Left renal pelvis (tissue), 4 donors: ENCODE results near the gene DIP2B. TPM values are rescaled to one million over a fixed set of nuclear protein-coding genes. Genes with fewer than 3 reads are reported as not detected.
"Not testable (repeated sequence)": the region's sequence is repeated elsewhere in the genome, so short reads cannot be mapped to it uniquely, and the experiment has no call there.

Experiments
- DNase-seq, 4 donors: peaks; one replicate each; pipeline ENCODE4 v3.0.0-alpha.2; 2013; ENCODE audit warnings: low read depth in 4 of 4, low spot score in 3 of 4
- polyA plus RNA-seq, 4 donors: library from polyadenylated mRNA; unstranded; fragments of 120-200 nt; gene quantifications; one replicate each; pipeline ENCODE4 v1.2.1, GENCODE V29; 2013; ENCODE audit not compliant: insufficient read length in 4 of 4

Gene DIP2B
- 10 to 100 TPM; 21.8 to 25.7 (median 23.4) TPM for polyA plus RNA-seq

GRCh38 chr12:50504798-50505674 lies at the start of gene DIP2B:
TSS of gene DIP2B (plus strand) at chr12:50504985. CDS start at chr12:50505141, 156 bp downstream.
- peak; percentile 73 to 82 (median 76) for DNase-seq

GRCh38 chr12:50458606-50459005 lies 46.2 kb upstream of the DIP2B start:
- DNase-seq = no peak

GRCh38 chr12:50467439-50467838 lies 37.3 kb upstream of the DIP2B start:
- no peak for DNase-seq

GRCh38 chr12:50477241-50477832 lies 27.4 kb upstream of the DIP2B start:
- DNase-seq = no peak

- no peak for DNase-seq
Measured at GRCh38 chr12:50482571-50482970, 22.2 kb upstream of the DIP2B start.

GRCh38 chr12:50483488-50483887 lies 21.3 kb upstream of the DIP2B start:
- no peak for DNase-seq

GRCh38 chr12:50488801-50489200 lies 16.0 kb upstream of the DIP2B start:
- DNase-seq = no peak

GRCh38 chr12:50498119-50498518 lies 6.7 kb upstream of the DIP2B start:
- not testable (repeated sequence) for DNase-seq

GRCh38 chr12:50505675-50506530 lies 1.1 kb downstream of the DIP2B start:
- no peak for DNase-seq

- DNase-seq = no peak
Measured at GRCh38 chr12:50506753-50507473, 2.1 kb downstream of the DIP2B start.

GRCh38 chr12:50507474-50507838 lies 2.7 kb downstream of the DIP2B start:
- no peak for DNase-seq

- DNase-seq = no peak
Measured at GRCh38 chr12:50507930-50508329, 3.1 kb downstream of the DIP2B start.

- no peak for DNase-seq
Measured at GRCh38 chr12:50508414-50508813, 3.6 kb downstream of the DIP2B start.

- no peak for DNase-seq
Measured at GRCh38 chr12:50508970-50509663, 4.3 kb downstream of the DIP2B start.

- DNase-seq = no peak
Measured at GRCh38 chr12:50514526-50515276, 9.9 kb downstream of the DIP2B start.

GRCh38 chr12:50515587-50515986 lies 10.8 kb downstream of the DIP2B start:
- no peak for DNase-seq

GRCh38 chr12:50517421-50518048 lies 12.8 kb downstream of the DIP2B start:
- no peak for DNase-seq

GRCh38 chr12:50518090-50518489 lies 13.3 kb downstream of the DIP2B start:
- DNase-seq = no peak

- DNase-seq = no peak
Measured at GRCh38 chr12:50519353-50519752, 14.6 kb downstream of the DIP2B start.
